ENCODE results near the gene INHBE.

DNA sequence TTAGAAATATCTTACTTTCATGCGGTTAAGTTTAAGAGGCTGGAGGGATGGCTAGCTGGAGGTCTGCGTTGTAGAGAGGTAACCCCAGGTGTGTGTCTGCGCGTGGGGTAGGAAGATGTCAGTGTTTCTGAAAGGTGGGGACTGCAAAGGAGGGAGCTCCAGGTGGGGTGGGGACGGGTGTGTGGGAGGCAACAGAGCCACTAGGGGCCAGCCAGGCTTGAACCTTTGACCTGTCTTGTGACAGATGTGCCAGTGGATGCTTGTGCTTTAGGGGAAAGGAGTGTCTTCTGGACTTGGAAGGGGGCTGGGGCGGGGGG is 5.3 kb downstream of the INHBE start:
- no peak for TF ChIP-seq CTCF (IDR thresholded peaks at IDR 0.05; ENCODE audit: control extremely low read depth in 1 of 3, insufficient read depth in 1 of 3, low read depth in 1 of 3, low read length in 3 of 3)
- no peak for TF ChIP-seq TAF1 (IDR thresholded peaks at IDR 0.05; ENCODE audit: low read depth, low read length)
- no peak for TF ChIP-seq CHD1 (IDR thresholded peaks at IDR 0.05; ENCODE audit: low read depth, low read length)
- no peak for TF ChIP-seq JUND (IDR thresholded peaks at IDR 0.05; ENCODE audit: low read length)
- TF ChIP-seq CTBP2 (IDR thresholded peaks at IDR 0.05; ENCODE audit: borderline replicate concordance, insufficient read depth, insufficient read length, low read length), result no peak
- TF ChIP-seq NRF1 (IDR thresholded peaks at IDR 0.05; ENCODE audit: low read depth, low read length), result no peak
- TF ChIP-seq BRCA1 (IDR thresholded peaks at IDR 0.05; ENCODE audit: low read depth, low read length), result no peak
- no peak for TF ChIP-seq SUZ12 (IDR thresholded peaks at IDR 0.05; ENCODE audit: low read length)
- no peak for TF ChIP-seq RXRA (IDR thresholded peaks at IDR 0.05; ENCODE audit: insufficient read depth, low read depth, low read length)
- TF ChIP-seq EP300 (IDR thresholded peaks at IDR 0.05; ENCODE audit: borderline replicate concordance in 1 of 2, low read depth in 2 of 2, low read length in 2 of 2), result no peak
- no peak for TF ChIP-seq POLR2A (IDR thresholded peaks at IDR 0.05; ENCODE audit: control extremely low read depth in 1 of 2, low read depth in 2 of 2, low read length in 2 of 2)
- no peak for TF ChIP-seq POLR2AphosphoS5 (IDR thresholded peaks at IDR 0.05; ENCODE audit: low read depth, low read length)
